HCT116 (cell line): ENCODE results near the gene LHX1. TPM values are rescaled to one million over a fixed set of nuclear protein-coding genes. Genes with fewer than 3 reads are reported as not detected.

Source experiments
- ATAC-seq: fragments of 200-7000 bp; cut with Tn5 transposase; 2 replicates; pipeline ENCODE4 v1.9.1; 2020; ENCODE audit warnings: mild to moderate bottlenecking, moderate library complexity
- BruUV-seq: library from RNA; stranded (reverse); fragments of 400-500 nt; replicated peaks from 2 replicates; lab custom pipeline; 2021; lab: Mats Ljungman, UMichigan
- CTCF ChIA-PET: fragments of 300-600 bp; sonication (Branson Sonifier 250); formaldehyde crosslinking; loops from one replicate; lab custom pipeline; 2021; ENCODE audit warnings: antibody characterized with exemption; lab: Charles Lee
- POLR2A ChIA-PET: fragments of 300-600, 350-600 bp; sonication (Branson Sonifier 250); formaldehyde crosslinking; loops from one replicate; lab custom pipeline; 2021; ENCODE audit warnings: antibody characterized with exemption; lab: Charles Lee
- RAD21 ChIA-PET, 2 experiments: fragments of 300-600 bp; sonication (Branson Sonifier 250); formaldehyde crosslinking; loops; one replicate each; lab custom pipeline; 2023; ENCODE audit warnings: low total read pairs in 2 of 2; ENCODE audit not compliant: uncharacterized antibody in 2 of 2, unreplicated experiment in 2 of 2, low non-redundant PET in 1 of 2; lab: Charles Lee
- DNase-seq: peaks from one replicate; pipeline ENCODE4 v3.0.0-alpha.2; 2010; ENCODE audit warnings: low read depth, low spot score
- H2AFZ ChIP-seq: fragments of 200-600 bp; shearing (Covaris generic), sonication (generic); 2 replicates; pipeline ENCODE4 v1.6.1; 2017; ENCODE audit warnings: low read depth, mixed run types, mixed read lengths, antibody characterized with exemption, low read length; ENCODE audit not compliant: poor library complexity, severe bottlenecking
- H3K27ac ChIP-seq: 2 replicates; pipeline ENCODE4 v1.5.1; 2012; ENCODE audit warnings: low read depth, low read length
- H3K27me3 ChIP-seq: fragments of 200-600 bp; sonication (generic); 2 replicates; pipeline ENCODE4 v1.6.1; 2016; ENCODE audit warnings: mixed run types, low read length, mixed read lengths; ENCODE audit not compliant: insufficient read depth
- H3K36me3 ChIP-seq, 2 experiments: fragments of 200-500 bp in 1 of 2; fragments of 200-600 bp in 1 of 2; sonication (Bioruptor generic) in 1 of 2; sonication (generic) in 1 of 2; 2 replicates each; pipeline versions ENCODE4 v1.5.1 to v1.6.1; 2014 to 2016; ENCODE audit warnings: low read length in 2 of 2, inconsistent platforms in 1 of 2, mixed read lengths in 1 of 2, mixed run types in 1 of 2; ENCODE audit not compliant: insufficient read depth in 2 of 2, control insufficient read depth in 1 of 2
- H3K4me1 ChIP-seq, 2 experiments: fragments of 200-600 bp in 1 of 2; sonication (generic) in 1 of 2; 2 replicates each; pipeline versions ENCODE4 v1.5.1 to v1.6.1; 2012 to 2017; ENCODE audit warnings: low read length in 2 of 2, inconsistent platforms in 1 of 2, mild to moderate bottlenecking in 1 of 2, mixed read lengths in 1 of 2, mixed run types in 1 of 2, moderate library complexity in 1 of 2; ENCODE audit not compliant: insufficient read depth in 2 of 2, control insufficient read depth in 1 of 2
- H3K4me2 ChIP-seq: fragments of 200-600 bp; sonication (generic); 2 replicates; pipeline ENCODE4 v1.6.1; 2017; ENCODE audit warnings: mixed run types, low read length, mixed read lengths
- H3K4me3 ChIP-seq, 2 experiments: fragments of 200-600 bp in 1 of 2; sonication (generic) in 1 of 2; replicated peaks in 1 of 2; 2 replicates each; pipeline ENCODE4 v1.5.1; 2011 to 2016; ENCODE audit warnings: low read length in 2 of 2, control low read depth in 1 of 2, low read depth in 1 of 2, mild to moderate bottlenecking in 1 of 2, mixed read lengths in 1 of 2, mixed run types in 1 of 2
- H3K79me2 ChIP-seq: fragments of 200-600 bp; sonication (generic); 2 replicates; pipeline ENCODE4 v1.6.1; 2017; ENCODE audit warnings: mild to moderate bottlenecking, mixed run types, low read length, moderate library complexity, mixed read lengths; ENCODE audit not compliant: insufficient read depth
- H3K9ac ChIP-seq: fragments of 200-600 bp; sonication (generic); 2 replicates; pipeline ENCODE4 v1.6.1; 2016; ENCODE audit warnings: low read length, mixed read lengths
- H3K9me2 ChIP-seq: fragments of 200-600 bp; sonication (generic), shearing (Covaris generic); 2 replicates; pipeline ENCODE4 v1.6.1; 2017; ENCODE audit warnings: mixed run types, mild to moderate bottlenecking, moderate library complexity; ENCODE audit not compliant: insufficient read depth
- H3K9me3 ChIP-seq, 2 experiments: fragments of 200-500 bp in 1 of 2; fragments of 200-600 bp in 1 of 2; sonication (Bioruptor generic) in 1 of 2; sonication (generic) in 1 of 2; 2 replicates each; pipeline ENCODE4 v1.6.1; 2014 to 2017; ENCODE audit warnings: low read length in 2 of 2, mixed read lengths in 2 of 2, inconsistent platforms in 1 of 2, low read depth in 1 of 2, mild to moderate bottlenecking in 1 of 2, mixed run types in 1 of 2, moderate library complexity in 1 of 2; ENCODE audit not compliant: control insufficient read depth in 1 of 2, insufficient read depth in 1 of 2
- H4K20me1 ChIP-seq: fragments of 200-600 bp; sonication (generic), shearing (Covaris generic); 2 replicates; pipeline ENCODE4 v1.6.1; 2017; ENCODE audit warnings: mixed run types, mild to moderate bottlenecking, moderate library complexity; ENCODE audit not compliant: insufficient read depth
- ATF3 ChIP-seq: IDR thresholded peaks from 2 replicates; pipeline ENCODE4 v1.6.1; 2012
- CBX3 ChIP-seq: IDR thresholded peaks from 2 replicates; pipeline ENCODE4 v1.6.1; 2012; ENCODE audit warnings: low read depth
- CEBPB ChIP-seq: IDR thresholded peaks from 2 replicates; pipeline ENCODE4 v1.6.1; 2012; ENCODE audit warnings: low read depth
- CTCF ChIP-seq, 3 experiments: fragments of 200-600 bp in 1 of 3; sonication (generic) in 1 of 3; IDR thresholded peaks in 2 of 3; conservative IDR thresholded peaks in 1 of 3; 2 replicates each; pipeline ENCODE4 v1.5.1; 2012 to 2017; ENCODE audit warnings: low read depth in 2 of 3, low read length in 2 of 3, antibody characterized with exemption in 1 of 3, borderline replicate concordance in 1 of 3, control low read depth in 1 of 3, mild to moderate bottlenecking in 1 of 3, mixed read lengths in 1 of 3, mixed run types in 1 of 3, moderate library complexity in 1 of 3; ENCODE audit not compliant: insufficient read depth in 1 of 3
- EGR1 ChIP-seq: IDR thresholded peaks from 2 replicates; pipeline ENCODE4 v1.6.1; 2012; ENCODE audit warnings: low read depth
- ELF1 ChIP-seq: IDR thresholded peaks from 2 replicates; pipeline ENCODE4 v1.6.1; 2012; ENCODE audit warnings: low read depth, borderline replicate concordance
- EZH2 ChIP-seq: fragments of 200-600 bp; sonication (generic); IDR thresholded peaks from 2 replicates; pipeline ENCODE4 v1.6.1; 2017; ENCODE audit warnings: antibody characterized with exemption, mixed run types
- EZH2phosphoT487 ChIP-seq: fragments of 200-600 bp; IDR thresholded peaks from 2 replicates; pipeline ENCODE4 v1.6.1; 2018; ENCODE audit warnings: antibody characterized with exemption, borderline replicate concordance
- FOSL1 ChIP-seq: IDR thresholded peaks from 2 replicates; pipeline ENCODE4 v1.6.1; 2012; ENCODE audit warnings: low read depth
- RAD21 ChIP-seq: IDR thresholded peaks from 2 replicates; pipeline ENCODE4 v1.6.1; 2012; ENCODE audit warnings: low read depth, mild to moderate bottlenecking
- REST ChIP-seq: IDR thresholded peaks from 2 replicates; pipeline ENCODE4 v1.6.1; 2012; ENCODE audit warnings: low read depth
- SIN3A ChIP-seq: IDR thresholded peaks from 2 replicates; pipeline ENCODE4 v1.6.1; 2012; ENCODE audit warnings: low read depth
- SP1 ChIP-seq: IDR thresholded peaks from 2 replicates; pipeline ENCODE4 v1.6.1; 2012; ENCODE audit warnings: low read depth
- TCF7L2 ChIP-seq: IDR thresholded peaks from 2 replicates; pipeline ENCODE4 v1.7.0; 2011; ENCODE audit warnings: borderline replicate concordance, inconsistent platforms; ENCODE audit not compliant: insufficient read depth, insufficient read length; ENCODE audit errors: extremely low read depth
- YY1 ChIP-seq: IDR thresholded peaks from 2 replicates; pipeline ENCODE4 v1.6.1; 2011; ENCODE audit warnings: low read length, low read depth, moderate library complexity, mild to moderate bottlenecking; ENCODE audit not compliant: insufficient replicate concordance; ENCODE audit errors: extremely low read depth
- ZBTB33 ChIP-seq: IDR thresholded peaks from 2 replicates; pipeline ENCODE4 v1.6.1; 2011; ENCODE audit warnings: mild to moderate bottlenecking, low read length, moderate library complexity; ENCODE audit not compliant: insufficient replicate concordance; ENCODE audit errors: extremely low read depth
- ZFX ChIP-seq: fragments of 450-650 bp; IDR thresholded peaks from 2 replicates; pipeline ENCODE4 v1.6.1; 2017
- ZNF274 ChIP-seq: fragments of 200-500 bp; sonication (Bioruptor generic); IDR thresholded peaks from 2 replicates; pipeline ENCODE4 v1.6.1; 2014; ENCODE audit warnings: mild to moderate bottlenecking, low read depth, low read length, inconsistent platforms
- intact Hi-C: fragments of 100-400 bp; cut with micrococcal nuclease; formaldehyde crosslinking; loops from 2 replicates; pipeline ENCODE4 v1.10.0; 2022
- total RNA-seq: library from RNA; stranded (reverse); gene quantifications from one replicate; pipeline ENCODE4 v1.2.1, GENCODE V29; 2021; ENCODE audit not compliant: unreplicated experiment

LHX1 gene
- total RNA-seq, 1 experiment from 2014 or later = 0.44 TPM

GRCh38 chr17:36888236-36888951 is 48.9 kb upstream of the LHX1 start:
- Histone ChIP-seq H4K20me1 (no peaks in the 10 kb centered on the region), H3K9me3 (no peaks in the 10 kb centered on the region), H3K27me3 (no peaks in the 10 kb centered on the region), H3K27ac (no peak overlapping the region), H3K79me2 (no peaks in the 10 kb centered on the region), H3K4me3 (no peak overlapping the region), H3K36me3 (no peaks in the 10 kb centered on the region), H3K9ac (no peak overlapping the region), H2AFZ (no peak overlapping the region), H3K9me2 (no peaks in the 10 kb centered on the region), H3K4me1 (no peaks in the 10 kb centered on the region; a peak in 1 of 4 replicates), H3K4me2 (no peak overlapping the region)
- ChIA-PET CTCF (no interaction called here), RAD21 (no interaction called here), POLR2A (no interaction called here)
- DNase-seq = no peak
- no TSS peak for BruUV-seq
- TF ChIP-seq CBX3 = no peak
- TF ChIP-seq CEBPB = no peak
- TF ChIP-seq YY1 = no peak
- no peak for TF ChIP-seq EZH2
- TF ChIP-seq ATF3 = no peak
- no peak for TF ChIP-seq CTCF (IDR thresholded peaks at IDR 0.05 in 2 of 3, conservative IDR thresholded peaks at IDR 0.05 in 1 of 3; ENCODE audit: borderline replicate concordance in 1 of 3, insufficient read depth in 1 of 3, low read depth in 2 of 3, low read length in 2 of 3)
- TF ChIP-seq ELF1 = no peak
- TF ChIP-seq REST = no peak
- TF ChIP-seq EZH2phosphoT487 = no peak
- no peak for TF ChIP-seq ZBTB33
- TF ChIP-seq SP1 = no peak
- no peak for TF ChIP-seq TCF7L2
- no peak for TF ChIP-seq RAD21
- no peak for TF ChIP-seq ZFX
- TF ChIP-seq EGR1 = no peak
- no peak for TF ChIP-seq ZNF274
- TF ChIP-seq FOSL1 = no peak
- TF ChIP-seq SIN3A = no peak
- intact Hi-C loops = no loop called here
- no peak for ATAC-seq
